K562 (cell line): ENCODE results near the gene TUBD1. TPM values are rescaled to one million over a fixed set of nuclear protein-coding genes. Genes with fewer than 3 reads are reported as not detected.

Source experiments
- CTCF ChIP-seq, 3 experiments: IDR thresholded peaks in 2 of 3; conservative IDR thresholded peaks in 1 of 3; 2 replicates each; pipeline ENCODE4 v1.5.1; 2011 to 2012; ENCODE audit warnings: low read length in 3 of 3, mild to moderate bottlenecking in 3 of 3, control low read depth in 2 of 3, improper control_type of control experiment in 1 of 3, inconsistent platforms in 1 of 3, low read depth in 1 of 3, mixed read lengths in 1 of 3, moderate library complexity in 1 of 3; ENCODE audit not compliant: insufficient read depth in 2 of 3
- DEAF1 ChIP-seq: fragments of 450-650 bp; formaldehyde crosslinking; IDR thresholded peaks from 2 replicates; pipeline ENCODE4 v1.4.0; 2020; ENCODE audit warnings: mild to moderate bottlenecking, moderate library complexity
- HDGF ChIP-seq: fragments of 450-650 bp; IDR thresholded peaks from 2 replicates; pipeline ENCODE4 v1.6.1; 2016
- MAX ChIP-seq: sonication (generic); formaldehyde crosslinking; IDR thresholded peaks from 2 replicates; pipeline ENCODE4 v1.9.0; 2022; ENCODE audit warnings: mild to moderate bottlenecking, missing genetic modification reagents
- MCM2 ChIP-seq: fragments of 450-650 bp; IDR thresholded peaks from 2 replicates; pipeline ENCODE4 v1.6.1; 2017; ENCODE audit warnings: low read depth, mild to moderate bottlenecking
- NR2C1 ChIP-seq, 2 experiments: fragments of 450-650 bp; IDR thresholded peaks; 2 replicates each; pipeline ENCODE4 v1.6.1; 2017; ENCODE audit warnings: mild to moderate bottlenecking in 2 of 2, antibody characterized with exemption in 1 of 2, inconsistent platforms in 1 of 2, missing compliant biosample characterization in 1 of 2, missing genetic modification characterization in 1 of 2
- NUFIP1 ChIP-seq: fragments of 450-650 bp; IDR thresholded peaks from 2 replicates; pipeline ENCODE4 v1.6.1; 2018; ENCODE audit not compliant: partially characterized antibody
- PCBP1 ChIP-seq: fragments of 200-400 bp; formaldehyde crosslinking; IDR thresholded peaks from 2 replicates; pipeline ENCODE4 v1.6.1; 2018; ENCODE audit warnings: mild to moderate bottlenecking, low read depth, low read length; ENCODE audit not compliant: poor library complexity, severe bottlenecking
- PCBP2 ChIP-seq: fragments of 200-400 bp; formaldehyde crosslinking; IDR thresholded peaks from 2 replicates; pipeline ENCODE4 v1.6.1; 2018; ENCODE audit warnings: low read length, low read depth, mild to moderate bottlenecking, moderate library complexity; ENCODE audit not compliant: poor library complexity, severe bottlenecking
- PHB2 ChIP-seq: fragments of 450-650 bp; IDR thresholded peaks from 2 replicates; pipeline ENCODE4 v1.6.1; 2017; ENCODE audit warnings: low read depth
- POLR2G ChIP-seq: fragments of 200-400 bp; formaldehyde crosslinking; IDR thresholded peaks from 2 replicates; pipeline ENCODE4 v1.6.1; 2017; ENCODE audit warnings: low read depth, mild to moderate bottlenecking, antibody characterized with exemption, low read length, moderate library complexity
- SP2 ChIP-seq: IDR thresholded peaks from 2 replicates; pipeline ENCODE4 v1.6.1; 2011; ENCODE audit warnings: mild to moderate bottlenecking, low read depth, low read length, moderate library complexity; ENCODE audit not compliant: poor library complexity, severe bottlenecking; ENCODE audit errors: extremely low read depth
- SRF ChIP-seq, 2 experiments: fragments of 250-450, 450-650 bp in 1 of 2; sonication (Bioruptor Pico) in 1 of 2; sonication (generic) in 1 of 2; formaldehyde crosslinking; IDR thresholded peaks; 2 replicates each; pipeline versions ENCODE4 v1.5.0 to v1.5.1; 2020 to 2022; ENCODE audit warnings: mild to moderate bottlenecking in 1 of 2, missing genetic modification reagents in 1 of 2
- U2AF1 ChIP-seq: fragments of 200-400 bp; formaldehyde crosslinking; optimal IDR thresholded peaks from 2 replicates; pipeline ENCODE3; 2017; ENCODE audit warnings: mild to moderate bottlenecking, low read depth, low read length, moderate library complexity
- YBX1 ChIP-seq: fragments of 450-650 bp; IDR thresholded peaks from 2 replicates; pipeline ENCODE4 v1.7.1; 2016; ENCODE audit warnings: mild to moderate bottlenecking
- ZBTB2 ChIP-seq: fragments of 450-650 bp; IDR thresholded peaks from 2 replicates; pipeline ENCODE4 v1.6.1; 2016; ENCODE audit warnings: antibody characterized with exemption
- ZBTB43 ChIP-seq: sonication (generic); formaldehyde crosslinking; IDR thresholded peaks from 2 replicates; pipeline ENCODE4 v1.8.0; 2023; ENCODE audit warnings: mild to moderate bottlenecking, missing genetic modification reagents
- ZNF121 ChIP-seq: sonication (generic); formaldehyde crosslinking; conservative IDR thresholded peaks from 2 replicates; pipeline ENCODE4 v1.8.0; 2022; ENCODE audit warnings: missing genetic modification reagents
- ZNF197 ChIP-seq: fragments of 200-800 bp; sonication (Bioruptor generic); IDR thresholded peaks from 2 replicates; pipeline ENCODE4 v1.6.1; 2016; ENCODE audit warnings: low read depth, missing genetic modification characterization, missing compliant biosample characterization
- ZNF239 ChIP-seq: fragments of 250-450 bp; sonication (Bioruptor Pico); IDR thresholded peaks from 2 replicates; pipeline ENCODE4 v1.4.0; 2020; ENCODE audit warnings: mild to moderate bottlenecking
- ZNF311 ChIP-seq: fragments of 250-450 bp; sonication (Bioruptor Pico); IDR thresholded peaks from 2 replicates; pipeline ENCODE4 v1.4.0; 2020; ENCODE audit warnings: mild to moderate bottlenecking, moderate library complexity
- ZNF77 ChIP-seq: fragments of 250-450 bp; sonication (Bioruptor Pico); IDR thresholded peaks from 2 replicates; pipeline ENCODE4 v1.5.0; 2020
- polyA plus RNA-seq, 8 experiments: library from polyadenylated mRNA; depleted of rRNA in 4 of 8; stranded (reverse) in 5 of 8; unstranded in 3 of 8; fragments of >200 nt; fragmentation: Nextera tagmentation in 2 of 8; fragmentation: Illumina TruSeq in 1 of 8; extraction: Ambion mirVana in 2 of 8; extraction: Trizol in 1 of 8; gene quantifications; 2 replicates each; pipeline versions ENCODE4 v1.2.1 to v1.2.3, GENCODE V29; 2011 to 2014; ENCODE audit warnings: inconsistent platforms in 1 of 8, missing spikeins in 1 of 8
- total RNA-seq, 7 experiments: library from RNA; depleted of rRNA in 6 of 7; stranded (reverse); fragments of >200 nt in 6 of 7; fragmentation: Illumina TruSeq in 2 of 7; extraction: Trizol in 2 of 7; gene quantifications; 2 replicates each; pipeline versions ENCODE4 v1.2.1 to v1.2.3, GENCODE V29; 2011 to 2021; ENCODE audit warnings: low replicate concordance in 1 of 7

The TUBD1 gene
- total and polyA plus RNA-seq, 9 of the 15 experiments (the other 6 are each of a cell fraction or from before 2014, with no cell fraction given): 10.8 to 35.3 (median 17.9) TPM

- TF ChIP-seq CTCF (IDR thresholded peaks at IDR 0.05 in 2 of 3, conservative IDR thresholded peaks at IDR 0.05 in 1 of 3; ENCODE audit: insufficient read depth in 2 of 3, low read depth in 1 of 3, low read length in 3 of 3): 0 out of 6 replicates have a peak, but pooled peaks of 1 of the 3 experiments have one; percentile 0
- no peak for TF ChIP-seq PHB2
- peak; percentile 91 to 99 for TF ChIP-seq SRF (CRISPR knock-in tag; IDR thresholded peaks at IDR 0.05)
- 0 out of 2 replicates have a peak, but pooled peaks have one; percentile 36 for TF ChIP-seq NR2C1 (IDR thresholded peaks at IDR 0.05)
- peak; percentile 80 for TF ChIP-seq NR2C1 (tag; IDR thresholded peaks at IDR 0.05)
- no peak; the same call in 1 of the 2 replicates for TF ChIP-seq POLR2G
- no peak for TF ChIP-seq PCBP2
- no peak for TF ChIP-seq YBX1
- TF ChIP-seq ZBTB43 (CRISPR knock-in tag): no peak
- TF ChIP-seq ZNF77 (CRISPR knock-in tag): no peak
- TF ChIP-seq ZNF121: no peak
- TF ChIP-seq U2AF1: no peak
- TF ChIP-seq ZNF311 (CRISPR knock-in tag): peak; percentile 90
- no peak for TF ChIP-seq PCBP1
- TF ChIP-seq MCM2: no peak
- no peak for TF ChIP-seq SP2
- TF ChIP-seq ZNF197 (CRISPR knock-in tag): peak; percentile 86; the same call in 1 of the 2 replicates
- TF ChIP-seq NUFIP1: no peak
- TF ChIP-seq ZBTB2: no peak
- no peak for TF ChIP-seq MAX (CRISPR knock-in tag)
- no peak for TF ChIP-seq HDGF
- TF ChIP-seq DEAF1 (CRISPR knock-in tag): peak; percentile 30; the same call in 1 of the 2 replicates
- peak; percentile 75 for TF ChIP-seq ZNF239 (CRISPR knock-in tag)
These were observed 55.3 kb downstream of the TUBD1 start (continued) for GRCh38 chr17:59837308-59838051.
